ENCODE measurements around the gene HAO2.

Gene HAO2

GRCh38 chr1:119380304-119380703, 11.7 kb downstream of the HAO2 start:
- no peak for DNase-seq (ENCODE audit: low read depth)

- no peak for DNase-seq (ENCODE audit: low read depth)
Measured at GRCh38 chr1:119380983-119381662, 12.5 kb downstream of the HAO2 start.

- no peak for DNase-seq (ENCODE audit: low read depth)
Measured at GRCh38 chr1:119384591-119384990, 16.0 kb downstream of the HAO2 start.

GRCh38 chr1:119385650-119386049, 17.1 kb downstream of the HAO2 start:
- DNase-seq (ENCODE audit: low read depth): no peak

GRCh38 chr1:119387858-119388257, 19.3 kb downstream of the HAO2 start:
- no peak for DNase-seq (ENCODE audit: low read depth)

- DNase-seq (ENCODE audit: low read depth): no peak
Measured at GRCh38 chr1:119388450-119388849, 19.9 kb downstream of the HAO2 start.

- no peak for DNase-seq (ENCODE audit: low read depth)
Measured at GRCh38 chr1:119390526-119390925, 21.9 kb downstream of the HAO2 start.

GRCh38 chr1:119391749-119392148, 23.2 kb downstream of the HAO2 start:
- no peak for DNase-seq (ENCODE audit: low read depth)

GRCh38 chr1:119394085-119394484, 25.5 kb downstream of the HAO2 start:
- DNase-seq (ENCODE audit: low read depth): no peak

GRCh38 chr1:119396982-119397381, 28.4 kb downstream of the HAO2 start:
- DNase-seq (ENCODE audit: low read depth): no peak

GRCh38 chr1:119397986-119398385, 29.4 kb downstream of the HAO2 start:
- DNase-seq (ENCODE audit: low read depth): no peak

GRCh38 chr1:119404736-119405135, 36.2 kb downstream of the HAO2 start:
- no peak for DNase-seq (ENCODE audit: low read depth)

- no peak for DNase-seq (ENCODE audit: low read depth)
Measured at GRCh38 chr1:119409731-119410130, 41.1 kb downstream of the HAO2 start.

- DNase-seq (ENCODE audit: low read depth): no peak
Measured at GRCh38 chr1:119410961-119411360, 42.4 kb downstream of the HAO2 start.

- no peak for DNase-seq (ENCODE audit: low read depth)
Measured at GRCh38 chr1:119414950-119415349, 46.4 kb downstream of the HAO2 start, which contains the start of gene HSD3B2. Gene HSD3B2 (plus strand): TSS chr1:119415150. CDS start chr1:119415420, 270 bp downstream.

- DNase-seq (ENCODE audit: low read depth): no peak
Measured at GRCh38 chr1:119416006-119416640, 47.5 kb downstream of the HAO2 start.

GRCh38 chr1:119419109-119419508, 50.5 kb downstream of the HAO2 start:
- DNase-seq (ENCODE audit: low read depth): no peak

- no peak for DNase-seq (ENCODE audit: low read depth)
Measured at GRCh38 chr1:119420638-119421037, 52.1 kb downstream of the HAO2 start.

GRCh38 chr1:119422631-119423030, 54.0 kb downstream of the HAO2 start:
- no peak for DNase-seq (ENCODE audit: low read depth)

GRCh38 chr1:119428991-119429390, 60.4 kb downstream of the HAO2 start:
- DNase-seq (ENCODE audit: low read depth): no peak

- DNase-seq (ENCODE audit: low read depth): no peak
Measured at GRCh38 chr1:119429687-119430086, 61.1 kb downstream of the HAO2 start.

GRCh38 chr1:119430486-119430885, 61.9 kb downstream of the HAO2 start:
- no peak for DNase-seq (ENCODE audit: low read depth)

- no peak for DNase-seq (ENCODE audit: low read depth)
Measured at GRCh38 chr1:119431836-119432235, 63.3 kb downstream of the HAO2 start.

GRCh38 chr1:119435052-119435451, 66.5 kb downstream of the HAO2 start:
- DNase-seq (ENCODE audit: low read depth): no peak
